ENCODE results near the gene MOSMO. TPM values are rescaled to one million over a fixed set of nuclear protein-coding genes. Genes with fewer than 3 reads are reported as not detected.
"Not testable (repeated sequence)": the region's sequence is repeated elsewhere in the genome, so short reads cannot be mapped to it uniquely, and the experiment has no call there.

Gene MOSMO
- total and polyA plus RNA-seq, 2 donors (not counting 1 experiment from before 2014, with no cell fraction given): 13.0 to 20.2 TPM

GRCh38 chr16:22034503-22034902 is 26.6 kb downstream of the MOSMO start:
- TF ChIP-seq CTCF (IDR thresholded peaks at IDR 0.05) (no peak), EZH2 (IDR thresholded peaks at IDR 0.05; ENCODE audit: borderline replicate concordance, insufficient read depth, low read depth, low read length, poor library complexity, severe bottlenecking) (no peak)
- DNase-seq (no peak), ATAC-seq (ENCODE audit: low read depth) (no peak)
- Histone ChIP-seq H3K27me3 (replicated peaks in 1 of 4; ENCODE audit: control extremely low read depth in 1 of 4, control insufficient read depth in 3 of 4, insufficient read depth in 4 of 4, low read length in 3 of 4) (no peaks in the 10 kb centered on the region), H2AFZ (ENCODE audit: insufficient read depth, low read depth, low read length, poor library complexity, severe bottlenecking) (no peak overlapping the region), H3K4me2 (replicated peaks; ENCODE audit: low read depth, low read length, poor library complexity, severe bottlenecking) (no peak overlapping the region), H3K9me3 (ENCODE audit: control extremely low read depth in 1 of 3, control insufficient read depth in 2 of 3, insufficient read depth in 1 of 3, low read length in 2 of 3) (no peaks in the 10 kb centered on the region), H3K4me1 (ENCODE audit: control insufficient read depth in 2 of 2, insufficient read depth in 2 of 2, low read length in 2 of 2) (peaks cover 5 to 8% of the 10 kb centered on the region in 2 donors), H3K36me3 (replicated peaks in 1 of 2; ENCODE audit: control extremely low read depth in 1 of 2, control insufficient read depth in 1 of 2, extremely low read depth in 1 of 2, insufficient read depth in 2 of 2, low read length in 1 of 2) (peaks cover 2 to 7% of the 10 kb centered on the region in 2 experiments), H3K79me2 (ENCODE audit: control insufficient read depth, insufficient read depth, low read length) (peaks cover 32% of the 10 kb centered on the region), H3K9ac (ENCODE audit: low read length) (no peak overlapping the region), H3K4me3 (ENCODE audit: control extremely low read depth in 1 of 5, extremely low read depth in 1 of 5, insufficient read depth in 1 of 5, low read depth in 2 of 5, low read length in 4 of 5) (no peak overlapping the region), H3K27ac (ENCODE audit: low read length in 2 of 2) (peak overlapping the region in 1 of 2 donors; percentile 66), H4K20me1 (ENCODE audit: control insufficient read depth, insufficient read depth, low read length, poor library complexity, severe bottlenecking) (peaks cover 8% of the 10 kb centered on the region)
- no peak overlapping the region for H3K27ac Mint-ChIP-seq
- ChIA-PET POLR2A (no interaction called here), CTCF (interaction anchor here (1.0 to 1.7 kb wide), 2 partner anchors 34 to 43 kb away, joined by 3 to 4 read pairs; no protein-coding TSS in a partner anchor)
- intact Hi-C loops (cut with micrococcal nuclease): loop anchor here (5.0 kb wide), 1 partner anchor 43 kb away; no protein-coding TSS in a partner anchor
- H3K9me3 Mint-ChIP-seq (ENCODE audit: insufficient read depth): no peaks in the 10 kb centered on the region
- H3K4me3 Mint-ChIP-seq: no peak overlapping the region
- peaks cover 21% of the 10 kb centered on the region for H3K4me1 Mint-ChIP-seq
- WGBS (ENCODE audit: insufficient coverage): no CpG with 5 or more reads among the region's 3 CpGs
- no peaks in the 10 kb centered on the region for H3K27me3 Mint-ChIP-seq

DNA sequence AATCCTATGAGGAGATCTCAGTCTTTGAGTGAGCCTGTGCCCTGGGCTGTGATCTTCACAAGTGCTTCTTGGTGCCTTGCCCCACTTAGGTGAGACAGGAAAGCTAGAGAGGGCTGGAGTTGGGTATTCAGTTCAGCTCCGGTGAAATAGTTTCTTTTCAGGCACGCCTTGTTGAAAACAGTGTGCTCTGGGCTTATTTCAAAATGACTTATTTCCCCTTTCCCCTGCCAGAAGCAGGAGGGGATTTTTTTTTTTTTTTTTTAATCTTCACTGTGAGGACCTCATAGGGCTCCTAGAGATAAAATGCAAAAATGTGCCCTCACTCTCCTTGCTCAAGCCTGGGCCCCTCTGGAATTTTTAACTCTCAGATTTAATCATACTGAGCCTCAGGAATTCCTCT is 27.2 kb downstream of the MOSMO start:
- peak overlapping the region; percentile 28 for H2AFZ ChIP-seq (ENCODE audit: insufficient read depth, low read depth, low read length, poor library complexity, severe bottlenecking)
- no peak overlapping the region for H3K4me3 ChIP-seq (ENCODE audit: control extremely low read depth in 1 of 5, extremely low read depth in 1 of 5, insufficient read depth in 1 of 5, low read depth in 2 of 5, low read length in 4 of 5)
- no peak for TF ChIP-seq EZH2 (IDR thresholded peaks at IDR 0.05; ENCODE audit: borderline replicate concordance, insufficient read depth, low read depth, low read length, poor library complexity, severe bottlenecking)
- TF ChIP-seq CTCF (IDR thresholded peaks at IDR 0.05): no peak
- no CpG with 5 or more reads among the region's 2 CpGs for WGBS (ENCODE audit: insufficient coverage)
- Mint-ChIP-seq H3K27ac (no peak overlapping the region), H3K4me3 (no peak overlapping the region), H3K4me1 (peaks cover 19% of the 10 kb centered on the region), H3K9me3 (ENCODE audit: insufficient read depth) (no peaks in the 10 kb centered on the region), H3K27me3 (no peaks in the 10 kb centered on the region)
- H3K27ac ChIP-seq (ENCODE audit: low read length in 2 of 2): peak overlapping the region in 1 of 2 donors; percentile 66
- H4K20me1 ChIP-seq (ENCODE audit: control insufficient read depth, insufficient read depth, low read length, poor library complexity, severe bottlenecking): peaks cover 8% of the 10 kb centered on the region
- intact Hi-C loops (cut with micrococcal nuclease): no loop called here
- no peaks in the 10 kb centered on the region for H3K9me3 ChIP-seq (ENCODE audit: control extremely low read depth in 1 of 3, control insufficient read depth in 2 of 3, insufficient read depth in 1 of 3, low read length in 2 of 3)
- H3K4me1 ChIP-seq (ENCODE audit: control insufficient read depth in 2 of 2, insufficient read depth in 2 of 2, low read length in 2 of 2): peaks cover 5 to 8% of the 10 kb centered on the region in 2 donors
- H3K27me3 ChIP-seq (replicated peaks in 1 of 4; ENCODE audit: control extremely low read depth in 1 of 4, control insufficient read depth in 3 of 4, insufficient read depth in 4 of 4, low read length in 3 of 4): no peaks in the 10 kb centered on the region
- peak overlapping the region; percentile 27 for H3K9ac ChIP-seq (ENCODE audit: low read length)
- ATAC-seq (ENCODE audit: low read depth) (no peak), DNase-seq (peak; percentile 19)
- peak overlapping the region; percentile 38 for H3K4me2 ChIP-seq (replicated peaks; ENCODE audit: low read depth, low read length, poor library complexity, severe bottlenecking)
- H3K79me2 ChIP-seq (ENCODE audit: control insufficient read depth, insufficient read depth, low read length): peaks cover 32% of the 10 kb centered on the region
- CTCF ChIA-PET: interaction anchor here (1.0 to 1.7 kb wide), 2 partner anchors 35 to 43 kb away, joined by 3 to 4 read pairs; no protein-coding TSS in a partner anchor
- peaks cover 2 to 7% of the 10 kb centered on the region in 2 experiments for H3K36me3 ChIP-seq (replicated peaks in 1 of 2; ENCODE audit: control extremely low read depth in 1 of 2, control insufficient read depth in 1 of 2, extremely low read depth in 1 of 2, insufficient read depth in 2 of 2, low read length in 1 of 2)
- POLR2A ChIA-PET: no interaction called here

- H3K9me3 Mint-ChIP-seq (ENCODE audit: insufficient read depth); intact Hi-C loops (cut with micrococcal nuclease); H3K4me1 ChIP-seq (ENCODE audit: control insufficient read depth in 2 of 2, insufficient read depth in 2 of 2, low read length in 2 of 2); H3K36me3 ChIP-seq (replicated peaks in 1 of 2; ENCODE audit: control extremely low read depth in 1 of 2, control insufficient read depth in 1 of 2, extremely low read depth in 1 of 2, insufficient read depth in 2 of 2, low read length in 1 of 2); H3K4me3 ChIP-seq (ENCODE audit: control extremely low read depth in 1 of 5, extremely low read depth in 1 of 5, insufficient read depth in 1 of 5, low read depth in 2 of 5, low read length in 4 of 5); H3K4me1 Mint-ChIP-seq; H3K9me3 ChIP-seq (ENCODE audit: control extremely low read depth in 1 of 3, control insufficient read depth in 2 of 3, insufficient read depth in 1 of 3, low read length in 2 of 3); H3K79me2 ChIP-seq (ENCODE audit: control insufficient read depth, insufficient read depth, low read length); H3K9ac ChIP-seq (ENCODE audit: low read length); DNase-seq; H3K4me2 ChIP-seq (replicated peaks; ENCODE audit: low read depth, low read length, poor library complexity, severe bottlenecking); H2AFZ ChIP-seq (ENCODE audit: insufficient read depth, low read depth, low read length, poor library complexity, severe bottlenecking); H3K27me3 ChIP-seq (replicated peaks in 1 of 4; ENCODE audit: control extremely low read depth in 1 of 4, control insufficient read depth in 3 of 4, insufficient read depth in 4 of 4, low read length in 3 of 4); H3K27ac Mint-ChIP-seq; H4K20me1 ChIP-seq (ENCODE audit: control insufficient read depth, insufficient read depth, low read length, poor library complexity, severe bottlenecking); H3K27me3 Mint-ChIP-seq; H3K4me3 Mint-ChIP-seq; POLR2A ChIA-PET; H3K27ac ChIP-seq (ENCODE audit: low read length in 2 of 2); ATAC-seq (ENCODE audit: low read depth): not testable (repeated sequence)
- CTCF ChIA-PET: interaction anchor here (1.1 kb wide), 1 partner anchor 34 kb away, joined by 4 read pairs; no protein-coding TSS in a partner anchor
- WGBS (ENCODE audit: insufficient coverage): no CpG with 5 or more reads among the region's 3 CpGs
Measured at GRCh38 chr16:22043882-22044281, 36.0 kb downstream of the MOSMO start.
